Effector CD4-positive, alpha-beta T cell (primary cell): ENCODE results near the gene NAA11.
"Not testable (repeated sequence)": the region's sequence is repeated elsewhere in the genome, so short reads cannot be mapped to it uniquely, and the experiment has no call there.

Experiments used
- DNase-seq: peaks from one replicate; pipeline ENCODE4 v3.0.0-alpha.2; 2020

Gene NAA11

DNA sequence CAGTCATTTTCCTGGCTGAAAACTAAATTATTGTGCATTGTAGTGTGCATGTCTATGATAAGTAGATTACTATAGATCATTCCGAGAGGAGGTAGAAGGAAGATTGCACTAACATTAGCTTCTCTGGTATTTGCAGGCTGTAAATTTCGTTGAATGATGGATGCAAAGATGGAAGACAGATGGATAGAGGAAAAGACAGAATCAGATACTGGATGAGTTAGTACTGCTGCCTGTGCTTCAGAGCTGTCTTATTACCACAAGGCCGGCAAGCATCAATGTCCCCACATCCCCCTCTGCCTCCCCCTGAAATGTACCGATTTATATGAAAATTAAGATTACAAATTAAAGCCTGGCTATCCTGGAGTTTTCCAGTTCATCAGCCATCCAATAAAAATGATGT is 17.7 kb downstream of the NAA11 start:
- DNase-seq, result no peak

DNA sequence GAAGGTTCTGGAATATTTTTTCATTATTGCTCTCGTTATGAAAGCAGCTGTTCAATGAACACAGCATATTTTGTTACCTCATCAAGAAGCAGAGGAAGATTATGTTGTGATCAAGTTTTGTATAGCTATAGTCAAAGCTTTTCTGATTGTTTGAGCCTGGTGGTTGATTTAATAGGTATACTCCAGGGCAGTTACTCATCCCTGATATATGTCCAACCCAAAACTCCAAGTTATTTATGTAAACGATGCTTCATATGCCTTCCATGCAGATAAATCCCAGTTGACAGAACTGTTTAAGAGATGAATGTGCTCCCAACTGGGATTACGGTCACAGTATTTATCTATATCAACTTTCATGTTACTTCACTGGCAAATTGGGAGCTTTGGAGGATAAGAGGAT is 19.1 kb downstream of the NAA11 start:
- no peak for DNase-seq

- no peak for DNase-seq
These were observed 25.6 kb downstream of the NAA11 start for GRCh38 chr4:79300280-79300679.

GRCh38 chr4:79298484-79298883 is 27.4 kb downstream of the NAA11 start:
- DNase-seq, result no peak

DNA sequence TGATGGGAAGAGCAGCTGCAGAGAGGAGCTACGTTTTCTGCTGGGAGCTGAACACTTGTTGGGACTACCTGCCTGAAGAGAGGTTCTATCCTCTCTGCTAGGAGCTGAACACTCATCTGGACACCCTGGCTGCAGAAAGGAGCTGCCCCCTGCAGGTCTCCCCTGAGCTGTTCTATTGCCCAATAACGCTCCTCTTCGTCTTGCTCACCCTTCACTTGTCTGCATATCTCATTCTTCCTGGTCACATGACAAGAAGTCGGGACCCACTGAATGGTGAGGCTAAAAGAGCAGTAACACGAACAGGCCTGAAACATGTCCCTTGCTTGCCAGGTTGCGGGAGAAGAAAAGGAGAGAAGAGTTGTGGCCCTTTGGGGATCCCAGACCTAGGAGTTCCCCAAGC is 27.8 kb downstream of the NAA11 start:
- no peak for DNase-seq

DNA sequence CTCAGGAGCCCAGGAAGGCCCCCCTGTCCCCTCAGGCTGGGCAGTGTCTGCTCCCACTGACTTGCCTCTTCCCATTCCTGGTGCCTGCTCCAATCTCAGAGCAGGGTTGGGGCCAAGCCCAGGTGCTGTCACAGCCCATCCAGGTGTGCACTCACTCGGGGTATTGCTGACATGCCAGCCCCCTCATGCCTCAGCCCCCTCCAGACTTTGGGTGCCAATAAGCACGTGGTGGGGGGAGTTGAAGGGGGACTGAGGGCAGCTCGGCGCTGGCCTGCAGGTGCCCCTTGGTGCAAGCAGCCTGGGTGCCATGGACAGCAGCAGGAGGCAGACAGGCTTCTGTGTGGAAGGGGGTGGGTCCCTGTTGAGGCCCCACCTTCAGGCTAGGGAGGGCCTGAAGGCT is 28.4 kb downstream of the NAA11 start:
- DNase-seq, result no peak

GRCh38 chr4:79296768-79297428 is 29.0 kb downstream of the NAA11 start:
- no peak for DNase-seq

DNA sequence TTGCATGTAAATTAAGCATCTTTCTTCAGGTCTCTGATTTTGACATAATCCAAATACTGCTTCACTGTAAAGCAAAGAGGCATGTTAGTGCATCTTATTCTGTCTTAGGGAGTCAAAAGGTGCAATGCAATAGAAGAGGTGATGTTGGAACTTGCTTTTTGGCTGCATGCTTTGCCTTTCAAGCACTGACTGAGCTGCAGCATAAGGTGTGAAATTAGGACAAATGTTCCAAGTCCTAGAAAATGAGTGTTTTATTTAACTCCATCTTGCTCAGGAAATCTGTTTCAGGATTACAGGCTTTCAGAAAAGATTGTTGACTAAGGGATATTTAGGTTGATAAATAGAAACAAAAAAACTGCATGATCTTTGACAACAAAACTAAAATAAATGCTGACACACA is 30.8 kb downstream of the NAA11 start:
- DNase-seq, result no peak

DNA sequence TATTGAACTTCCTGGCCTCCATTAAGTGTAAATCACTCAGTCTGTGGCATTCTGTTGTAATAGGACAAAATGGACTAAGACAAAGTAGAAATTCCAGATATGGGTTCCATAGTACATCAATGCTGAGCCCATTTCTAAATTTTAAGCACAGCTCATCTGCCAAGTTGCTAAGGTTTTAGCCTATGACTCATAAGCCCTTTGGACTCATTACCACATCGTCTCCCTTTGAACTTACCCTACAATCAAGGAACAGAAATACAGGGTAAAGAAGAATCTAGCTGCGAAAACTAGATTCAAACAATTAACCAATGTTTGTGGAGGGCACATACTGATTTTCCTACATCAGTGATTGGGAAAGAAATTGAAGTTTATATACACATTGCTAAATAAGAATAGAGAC is 31.8 kb downstream of the NAA11 start:
- no peak for DNase-seq

GRCh38 chr4:79292008-79292407 is 33.9 kb downstream of the NAA11 start:
- no peak for DNase-seq

- no peak for DNase-seq
These were observed 35.5 kb downstream of the NAA11 start for GRCh38 chr4:79290376-79290775.

- no peak for DNase-seq
These were observed 37.7 kb downstream of the NAA11 start for GRCh38 chr4:79288185-79288584.

GRCh38 chr4:79287718-79288117 is 38.1 kb downstream of the NAA11 start:
- no peak for DNase-seq

- DNase-seq, result no peak
These were observed 38.8 kb downstream of the NAA11 start for GRCh38 chr4:79287076-79287475.

- no peak for DNase-seq
These were observed 44.1 kb downstream of the NAA11 start for GRCh38 chr4:79281566-79282359.

GRCh38 chr4:79277467-79277866 is 48.4 kb downstream of the NAA11 start:
- not testable (repeated sequence) for DNase-seq

- no peak for DNase-seq
These were observed 51.9 kb downstream of the NAA11 start for GRCh38 chr4:79273915-79274314.

DNA sequence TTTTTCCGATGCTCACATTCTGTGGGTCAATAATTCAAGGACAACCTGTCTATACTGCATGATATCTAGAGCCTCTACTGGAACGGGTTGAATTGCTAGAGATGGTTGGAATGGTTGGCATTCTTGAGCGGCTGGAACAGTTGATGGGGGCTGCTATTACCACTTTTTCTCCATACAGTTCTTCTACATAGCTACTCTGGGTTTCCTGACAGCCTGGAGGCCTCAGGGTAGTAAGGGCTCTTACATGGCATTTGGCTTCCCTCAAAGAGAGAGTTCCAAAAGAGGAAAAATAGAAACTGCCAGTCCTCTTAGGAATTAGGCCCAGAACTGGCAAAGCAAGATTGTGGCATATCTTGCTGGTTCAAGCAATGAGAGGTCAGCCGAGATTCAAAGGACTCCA is 53.1 kb downstream of the NAA11 start:
- DNase-seq, result no peak

DNA sequence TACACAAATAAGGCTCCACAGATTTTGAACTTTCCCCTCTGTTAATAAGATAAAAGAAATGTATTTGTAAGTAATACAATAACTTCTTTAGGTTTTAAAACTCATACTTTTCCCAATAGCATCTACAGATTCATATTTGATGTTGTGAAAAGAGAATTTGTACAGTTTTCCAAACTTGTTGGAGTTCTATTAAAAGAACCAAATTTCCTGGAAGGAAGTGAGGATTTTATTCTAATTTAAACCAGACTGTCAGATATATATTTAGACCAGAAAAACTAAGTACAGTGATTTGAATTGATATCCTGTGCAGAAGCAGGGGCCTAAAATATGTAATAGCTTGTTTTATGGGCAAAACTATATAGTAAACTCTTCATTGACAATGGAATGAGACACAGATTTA is 53.7 kb downstream of the NAA11 start:
- no peak for DNase-seq

- DNase-seq, result no peak
These were observed 58.2 kb downstream of the NAA11 start for GRCh38 chr4:79267671-79268070.
